GM21737 (cell line): ENCODE data around the gene UGT3A2.

Source experiments
- ATAC-seq: cut with Tn5 transposase; IDR thresholded peaks from one replicate; pipeline ENCODE4 v1.9.1; 2021; ENCODE audit warnings: mild to moderate bottlenecking, moderate library complexity; ENCODE audit not compliant: unreplicated experiment

Gene UGT3A2

DNA sequence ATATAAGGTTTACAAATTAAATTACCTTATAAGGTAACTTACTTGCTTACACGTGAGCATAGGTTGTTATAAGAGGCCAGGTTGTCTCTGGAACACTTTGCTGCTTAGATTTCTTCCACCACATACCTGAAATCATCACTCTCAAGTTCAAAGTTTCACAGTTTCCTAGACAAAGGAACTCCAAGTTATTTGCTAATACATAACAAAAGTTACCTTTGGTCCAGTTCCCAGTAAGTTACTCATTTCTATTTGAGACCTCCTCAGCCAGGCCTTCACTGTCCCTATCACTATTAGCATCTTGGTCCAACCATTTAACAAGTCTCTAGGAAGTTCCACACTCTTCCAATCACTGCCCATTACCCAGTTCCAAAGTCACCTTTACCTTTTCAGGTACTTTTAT is 57.0 kb downstream of the UGT3A2 start:
- ATAC-seq: no peak

DNA sequence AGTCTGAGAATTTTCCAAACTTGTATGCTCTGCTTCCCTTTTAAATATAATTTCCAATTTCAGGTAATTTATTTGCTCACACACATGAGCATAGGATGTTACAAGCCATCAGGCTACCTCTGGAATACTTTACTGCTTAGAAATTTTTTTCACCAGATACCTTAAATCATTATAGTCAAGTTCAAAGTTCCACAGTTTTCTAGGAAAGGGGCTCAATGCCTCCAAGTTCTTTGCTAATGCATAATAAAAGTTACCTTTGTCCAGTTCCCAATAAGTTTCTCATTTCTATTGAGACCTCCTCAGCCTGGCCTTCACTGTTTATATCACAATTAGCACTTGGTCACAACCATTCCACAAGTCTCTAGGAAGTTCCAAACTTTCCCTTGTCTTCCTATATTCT is 59.3 kb downstream of the UGT3A2 start:
- ATAC-seq: no peak

GRCh38 chr5:36006163-36006562 is 60.5 kb downstream of the UGT3A2 start:
- ATAC-seq: no peak

- ATAC-seq: no peak
Measured at GRCh38 chr5:36001032-36001431, 65.7 kb downstream of the UGT3A2 start.

GRCh38 chr5:35999547-35999946 is 67.1 kb downstream of the UGT3A2 start:
- ATAC-seq: no peak

DNA sequence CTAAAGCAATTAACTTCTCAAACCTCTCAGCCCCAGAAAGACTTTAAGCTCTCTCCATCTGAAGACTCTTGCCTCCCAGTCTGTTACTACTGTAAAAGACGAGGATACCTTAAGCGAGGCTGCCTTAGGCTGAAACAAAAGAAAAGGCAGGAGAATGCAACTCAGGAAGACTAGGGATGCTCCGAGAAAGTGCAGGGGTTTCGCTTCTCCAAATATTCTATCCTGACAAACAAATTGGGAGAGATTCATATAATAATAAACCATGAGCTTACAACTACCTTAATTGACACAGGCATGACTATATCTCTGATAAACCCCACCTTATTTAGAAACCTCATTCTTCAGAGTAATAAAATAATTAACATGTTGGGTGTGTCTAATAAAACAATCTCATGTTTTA is 70.6 kb downstream of the UGT3A2 start:
- ATAC-seq: no peak

GRCh38 chr5:35990941-35991611 is 75.6 kb downstream of the UGT3A2 start, which contains the start of gene UGT3A1:
UGT3A1 (minus strand) TSS chr5:35991390; CDS start chr5:35991240, 150 bp downstream.
- ATAC-seq: no peak

GRCh38 chr5:35990520-35990919 is 76.2 kb downstream of the UGT3A2 start:
- ATAC-seq: no peak

GRCh38 chr5:35988529-35988928 is 78.2 kb downstream of the UGT3A2 start:
- ATAC-seq: no peak

DNA sequence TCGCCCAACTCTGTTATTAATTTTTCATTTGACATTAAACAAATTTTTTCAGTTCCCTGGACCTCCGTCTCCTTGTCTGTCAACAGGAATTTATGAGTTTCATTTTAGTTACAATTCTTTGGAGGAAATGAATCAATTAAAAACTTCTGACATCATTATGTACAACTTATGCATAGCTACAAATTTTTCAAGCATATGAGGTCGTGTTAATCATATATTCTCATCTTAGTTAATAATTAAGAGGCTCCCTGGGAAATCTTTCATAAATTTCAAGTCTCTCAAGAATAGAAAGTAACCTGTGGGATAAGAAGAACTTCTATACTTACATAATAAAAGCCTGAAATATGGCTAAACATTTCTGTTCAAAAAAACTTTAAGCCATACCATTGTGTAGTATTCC is 78.9 kb downstream of the UGT3A2 start:
- ATAC-seq: no peak
